Keratinocyte (primary cell): Measurements from ENCODE around the gene PDK2. TPM values are rescaled to one million over a fixed set of nuclear protein-coding genes. Genes with fewer than 3 reads are reported as not detected.

Experiments used
- DNase-seq: peaks from one replicate; pipeline ENCODE4 v3.0.0-alpha.2; 2011; ENCODE audit warnings: low read depth, missing footprints, low spot score
- FAIRE-seq: peaks from 2 replicates; lab custom pipeline; 2011; peaks lifted over from hg19 to GRCh38; lab: Jason Lieb, UNC
- H2AFZ ChIP-seq: 2 replicates; pipeline ENCODE4 v1.6.0; 2012; ENCODE audit warnings: low read length, control low read depth, inconsistent platforms; ENCODE audit not compliant: control insufficient read depth
- H3K27ac ChIP-seq: 2 replicates; pipeline ENCODE4 v1.5.1; 2011; ENCODE audit warnings: low read length; ENCODE audit not compliant: control insufficient read depth, insufficient read depth
- H3K27me3 ChIP-seq: 3 replicates; pipeline ENCODE4 v1.6.0; 2011; ENCODE audit warnings: low read length; ENCODE audit not compliant: control insufficient read depth, insufficient read depth; ENCODE audit errors: extremely low read depth
- H3K36me3 ChIP-seq, 2 experiments: 2 replicates in 1 of 2; 3 replicates in 1 of 2; pipeline ENCODE4 v1.5.1; 2011; ENCODE audit warnings: low read length in 2 of 2, mild to moderate bottlenecking in 1 of 2; ENCODE audit not compliant: control insufficient read depth in 2 of 2, insufficient read depth in 2 of 2; ENCODE audit errors: extremely low read depth in 1 of 2
- H3K4me1 ChIP-seq: 3 replicates; pipeline ENCODE4 v1.5.1; 2011; ENCODE audit warnings: low read length; ENCODE audit not compliant: control insufficient read depth, insufficient read depth; ENCODE audit errors: extremely low read depth
- H3K4me2 ChIP-seq: 3 replicates; pipeline ENCODE4 v1.6.0; 2011; ENCODE audit warnings: low read depth, low read length; ENCODE audit not compliant: control insufficient read depth, insufficient read depth; ENCODE audit errors: extremely low read depth
- H3K4me3 ChIP-seq, 3 experiments: fragments of 200-600 bp in 1 of 3; sonication (generic) in 1 of 3; 2 replicates in 2 of 3; 3 replicates in 1 of 3; pipeline ENCODE4 v1.5.1; 2011 to 2016; ENCODE audit warnings: low read length in 3 of 3, mild to moderate bottlenecking in 3 of 3, control low read depth in 2 of 3, inconsistent platforms in 1 of 3, low read depth in 1 of 3, mixed read lengths in 1 of 3, mixed run types in 1 of 3, moderate library complexity in 1 of 3; ENCODE audit not compliant: control insufficient read depth in 2 of 3, insufficient read depth in 2 of 3; ENCODE audit errors: extremely low read depth in 1 of 3
- H3K79me2 ChIP-seq: 2 replicates; pipeline ENCODE4 v1.6.0; 2012; ENCODE audit warnings: low read length; ENCODE audit not compliant: control insufficient read depth, insufficient read depth
- H3K9ac ChIP-seq: 3 replicates; pipeline ENCODE4 v1.6.0; 2011; ENCODE audit warnings: low read length; ENCODE audit not compliant: control insufficient read depth, insufficient read depth; ENCODE audit errors: extremely low read depth
- H3K9me1 ChIP-seq: 3 replicates; pipeline ENCODE4 v1.6.0; 2011; ENCODE audit warnings: low read length; ENCODE audit not compliant: control insufficient read depth, insufficient read depth; ENCODE audit errors: extremely low read depth
- H3K9me3 ChIP-seq: 2 replicates; pipeline ENCODE4 v1.5.1; 2012; ENCODE audit warnings: low read depth, low read length; ENCODE audit not compliant: control insufficient read depth
- H4K20me1 ChIP-seq: 3 replicates; pipeline ENCODE4 v1.6.0; 2011; ENCODE audit warnings: low read length; ENCODE audit not compliant: control insufficient read depth, insufficient read depth; ENCODE audit errors: extremely low read depth
- CTCF ChIP-seq, 3 experiments: IDR thresholded peaks in 1 of 3; conservative IDR thresholded peaks in 1 of 3; optimal IDR thresholded peaks in 1 of 3; 2 replicates in 2 of 3; 3 replicates in 1 of 3; pipeline versions ENCODE3 to v1.5.1; 2011; ENCODE audit warnings: low read length in 3 of 3, mild to moderate bottlenecking in 3 of 3, moderate library complexity in 2 of 3, control low read depth in 1 of 3, inconsistent platforms in 1 of 3; ENCODE audit not compliant: insufficient read depth in 2 of 3; ENCODE audit errors: extremely low read depth in 1 of 3
- EZH2 ChIP-seq: IDR thresholded peaks from one replicate; pipeline ENCODE4 v1.6.1; 2012; ENCODE audit warnings: inconsistent platforms, mild to moderate bottlenecking, low read length, moderate library complexity
- dilution Hi-C: fragments of 300-500 bp; cut with MboI; formaldehyde crosslinking; loops from one replicate; pipeline ENCODE4 v1.7.0; 2020; ENCODE audit warnings: low sequenced_read_pairs; ENCODE audit not compliant: extremely low pct_ligation_motif_present
- polyA plus RNA-seq, 5 experiments: library from polyadenylated mRNA; depleted of rRNA in 3 of 5; stranded (reverse) in 3 of 5; stranded (forward) in 1 of 5; unstranded in 1 of 5; fragments of >200 nt; gene quantifications; 1 replicate in 1 of 5; 2 replicates in 3 of 5; 3 replicates in 1 of 5; pipeline versions ENCODE4 v1.2.1 to v1.2.3, GENCODE V29; 2011 to 2012; ENCODE audit warnings: missing spikeins in 2 of 5, low read depth in 1 of 5, low replicate concordance in 1 of 5

The PDK2 gene
- polyA plus RNA-seq, 1 donor (not counting 4 experiments of a cell fraction or from before 2014, with no cell fraction given), result 7.5 TPM

GRCh38 chr17:50125420-50125997 is 30.4 kb downstream of the PDK2 start:
- Histone ChIP-seq H2AFZ (no peak overlapping the region), H3K9me3 (no peaks in the 10 kb centered on the region), H3K4me2 (no peak overlapping the region), H3K79me2 (no peaks in the 10 kb centered on the region), H3K9ac (no peak overlapping the region), H3K4me1 (peaks cover 15% of the 10 kb centered on the region), H3K9me1 (no peaks in the 10 kb centered on the region), H3K36me3 (no peaks in the 10 kb centered on the region), H3K27ac (no peak overlapping the region), H3K27me3 (peaks cover 27% of the 10 kb centered on the region), H4K20me1 (no peaks in the 10 kb centered on the region), H3K4me3 (no peak overlapping the region)
- dilution Hi-C loops, result no loop called here
- FAIRE-seq (no peak), DNase-seq (no peak)
- TF ChIP-seq EZH2 (no peak), CTCF (optimal IDR thresholded peaks at IDR 0.05 in 1 of 3, IDR thresholded peaks at IDR 0.05 in 1 of 3, conservative IDR thresholded peaks at IDR 0.05 in 1 of 3; ENCODE audit: extremely low read depth in 1 of 3, insufficient read depth in 2 of 3, low read length in 3 of 3) (no peak)

GRCh38 chr17:50127697-50128361 is 32.7 kb downstream of the PDK2 start:
- Histone ChIP-seq H3K9me3 (no peaks in the 10 kb centered on the region), H3K4me1 (peaks cover 15% of the 10 kb centered on the region), H3K27ac (no peak overlapping the region), H4K20me1 (no peaks in the 10 kb centered on the region), H3K9me1 (no peaks in the 10 kb centered on the region), H3K9ac (no peak overlapping the region), H3K4me3 (no peak overlapping the region), H3K27me3 (peaks cover 27% of the 10 kb centered on the region), H3K4me2 (peak overlapping the region; percentile 46), H3K36me3 (peaks cover 0 to 3% of the 10 kb centered on the region in 2 experiments), H3K79me2 (no peaks in the 10 kb centered on the region), H2AFZ (no peak overlapping the region)
- dilution Hi-C loops, result no loop called here
- TF ChIP-seq EZH2 (no peak), CTCF (optimal IDR thresholded peaks at IDR 0.05 in 1 of 3, IDR thresholded peaks at IDR 0.05 in 1 of 3, conservative IDR thresholded peaks at IDR 0.05 in 1 of 3; ENCODE audit: extremely low read depth in 1 of 3, insufficient read depth in 2 of 3, low read length in 3 of 3) (no peak)
- FAIRE-seq (peak; percentile 59), DNase-seq (no peak)
